Right atrium auricular region (tissue), 2 donors: ENCODE measurements around the gene IDI1. TPM values are rescaled to one million over a fixed set of nuclear protein-coding genes. Genes with fewer than 3 reads are reported as not detected.

Experiments used
- DNase-seq: peaks from one replicate; pipeline ENCODE4 v3.0.0-alpha.2; 2019; ENCODE audit warnings: low spot score
- H3K27ac ChIP-seq, 2 donors: fragments of 200-600 bp; sonication (generic); 1 replicate in 1 of 2; 2 replicates in 1 of 2; pipeline ENCODE4 v1.5.1; 2016 to 2019
- H3K27me3 ChIP-seq, 2 donors: fragments of 200-600 bp; sonication (generic); one replicate each; pipeline versions ENCODE4 v1.5.1 to v1.6.0; 2017 to 2019
- H3K36me3 ChIP-seq: fragments of 200-600 bp; sonication (generic); one replicate; pipeline ENCODE4 v1.5.1; 2016
- H3K4me1 ChIP-seq, 2 donors: fragments of 200-600 bp; sonication (generic); one replicate each; pipeline versions ENCODE4 v1.5.1 to v1.6.0; 2017 to 2019
- H3K4me3 ChIP-seq, 2 donors: fragments of 200-600 bp; sonication (generic); 1 replicate in 1 of 2; 2 replicates in 1 of 2; pipeline ENCODE4 v1.5.1; 2017 to 2019; ENCODE audit warnings: mild to moderate bottlenecking in 1 of 2, moderate library complexity in 1 of 2
- H3K9me3 ChIP-seq, 2 donors: fragments of 200-600 bp; sonication (generic); one replicate each; pipeline ENCODE4 v1.5.1; 2019
- CTCF ChIP-seq, 2 donors: fragments of 200-600 bp; sonication (generic); IDR thresholded peaks; one replicate each; pipeline ENCODE4 v1.5.1; 2019; ENCODE audit warnings: antibody characterized with exemption in 2 of 2
- total RNA-seq, 2 donors: library from RNA; depleted of rRNA; stranded (reverse); fragments of >200 nt; gene quantifications; one replicate each; pipeline ENCODE4 v1.1.0, GENCODE V29; 2016

The IDI1 gene
- total RNA-seq, 2 donors from 2014 or later = 16.7 to 24.3 TPM

GRCh38 chr10:1037098-1037497 lies 11.8 kb downstream of the IDI1 start:
- Histone ChIP-seq H3K4me3 (no peak overlapping the region), H3K27ac (no peak overlapping the region), H3K27me3 (no peaks in the 10 kb centered on the region), H3K9me3 (no peaks in the 10 kb centered on the region), H3K36me3 (peaks cover 32% of the 10 kb centered on the region), H3K4me1 (no peaks in the 10 kb centered on the region)
- DNase-seq = no peak
- TF ChIP-seq CTCF (IDR thresholded peaks at IDR 0.05) = no peak

GRCh38 chr10:1036341-1036791 lies 12.6 kb downstream of the IDI1 start:
- Histone ChIP-seq H3K4me1 (no peaks in the 10 kb centered on the region), H3K4me3 (no peak overlapping the region), H3K27ac (no peak overlapping the region), H3K36me3 (peaks cover 25% of the 10 kb centered on the region), H3K27me3 (no peaks in the 10 kb centered on the region), H3K9me3 (no peaks in the 10 kb centered on the region)
- DNase-seq = no peak
- no peak for TF ChIP-seq CTCF (IDR thresholded peaks at IDR 0.05)

GRCh38 chr10:1035201-1035600 lies 13.7 kb downstream of the IDI1 start:
- H3K36me3 ChIP-seq = peaks cover 21% of the 10 kb centered on the region
- H3K27ac ChIP-seq = peak overlapping the region in 1 of 2 donors; percentile 27
- no peak for TF ChIP-seq CTCF (IDR thresholded peaks at IDR 0.05)
- H3K27me3 ChIP-seq = no peaks in the 10 kb centered on the region
- H3K4me1 ChIP-seq = no peaks in the 10 kb centered on the region
- no peak overlapping the region for H3K4me3 ChIP-seq
- no peaks in the 10 kb centered on the region for H3K9me3 ChIP-seq
- DNase-seq = no peak

- no peak for DNase-seq
- no peaks in the 10 kb centered on the region for H3K9me3 ChIP-seq
- no peak for TF ChIP-seq CTCF (IDR thresholded peaks at IDR 0.05)
- H3K4me3 ChIP-seq = no peak overlapping the region
- no peaks in the 10 kb centered on the region for H3K4me1 ChIP-seq
- peak overlapping the region in 1 of 2 donors; percentile 27 for H3K27ac ChIP-seq
- H3K27me3 ChIP-seq = no peaks in the 10 kb centered on the region
- H3K36me3 ChIP-seq = peaks cover 21% of the 10 kb centered on the region
Measured at GRCh38 chr10:1034758-1035157, 14.2 kb downstream of the IDI1 start.

GRCh38 chr10:1033601-1034000 lies 15.3 kb downstream of the IDI1 start:
- TF ChIP-seq CTCF (IDR thresholded peaks at IDR 0.05) = no peak
- peaks cover 21% of the 10 kb centered on the region for H3K36me3 ChIP-seq
- no peaks in the 10 kb centered on the region for H3K4me1 ChIP-seq
- H3K4me3 ChIP-seq = no peak overlapping the region
- no peaks in the 10 kb centered on the region for H3K9me3 ChIP-seq
- no peak overlapping the region for H3K27ac ChIP-seq
- no peak for DNase-seq
- no peaks in the 10 kb centered on the region for H3K27me3 ChIP-seq

- H3K4me1 ChIP-seq = no peaks in the 10 kb centered on the region
- no peaks in the 10 kb centered on the region for H3K9me3 ChIP-seq
- no peak overlapping the region for H3K4me3 ChIP-seq
- no peak for TF ChIP-seq CTCF (IDR thresholded peaks at IDR 0.05)
- DNase-seq = no peak
- no peaks in the 10 kb centered on the region for H3K27me3 ChIP-seq
- H3K36me3 ChIP-seq = no peaks in the 10 kb centered on the region
- H3K27ac ChIP-seq = no peak overlapping the region
Measured at GRCh38 chr10:1029838-1030237, 19.1 kb downstream of the IDI1 start.
